ENCODE results near the gene PLOD2.

Gene PLOD2

GRCh38 chr3:146165877-146166276 is 4.9 kb upstream of the PLOD2 start:
- no peak for DNase-seq

DNA sequence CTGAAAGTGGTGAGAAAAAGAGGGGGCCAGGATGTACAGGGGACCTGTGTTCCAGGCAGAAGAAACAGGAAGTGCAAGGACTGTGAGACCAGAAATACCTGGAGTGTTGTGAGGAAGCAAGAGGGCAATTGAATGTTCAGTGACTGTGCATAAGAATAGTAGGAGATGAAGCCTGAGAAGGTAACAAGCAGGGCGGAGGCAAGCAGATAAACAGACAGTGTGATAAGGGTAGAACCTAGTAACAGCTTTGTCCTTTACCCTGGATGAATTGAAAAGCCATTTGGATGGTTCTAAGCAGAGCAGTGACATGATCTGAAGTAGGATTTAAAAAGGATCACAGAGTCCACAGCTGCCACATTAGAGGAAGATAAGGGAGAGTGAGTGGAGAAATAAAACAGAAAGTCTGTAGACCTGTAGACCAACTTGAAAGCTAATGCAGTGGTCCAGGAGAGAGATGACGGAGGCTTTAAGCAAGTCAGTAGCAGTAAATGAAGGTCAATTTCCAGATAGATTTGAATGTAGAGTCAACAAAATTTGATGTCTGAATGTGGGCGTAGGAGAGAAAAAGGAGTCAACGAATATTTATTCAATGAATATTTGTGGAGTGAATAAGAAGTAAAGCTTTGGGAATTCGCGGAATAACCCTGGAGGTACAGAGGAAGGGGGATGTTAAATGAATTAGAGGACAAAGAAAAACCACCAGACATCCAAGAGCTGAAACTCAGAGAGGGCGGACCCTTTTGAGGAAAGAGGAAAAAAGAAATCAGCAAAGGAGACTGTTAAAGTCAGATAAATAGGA is 4.2 kb upstream of the PLOD2 start:
- DNase-seq, result no peak

- no peak for DNase-seq
Measured at GRCh38 chr3:146164506-146164905, 3.5 kb upstream of the PLOD2 start.

GRCh38 chr3:146164071-146164470 is 3.1 kb upstream of the PLOD2 start:
- DNase-seq, result no peak

DNA sequence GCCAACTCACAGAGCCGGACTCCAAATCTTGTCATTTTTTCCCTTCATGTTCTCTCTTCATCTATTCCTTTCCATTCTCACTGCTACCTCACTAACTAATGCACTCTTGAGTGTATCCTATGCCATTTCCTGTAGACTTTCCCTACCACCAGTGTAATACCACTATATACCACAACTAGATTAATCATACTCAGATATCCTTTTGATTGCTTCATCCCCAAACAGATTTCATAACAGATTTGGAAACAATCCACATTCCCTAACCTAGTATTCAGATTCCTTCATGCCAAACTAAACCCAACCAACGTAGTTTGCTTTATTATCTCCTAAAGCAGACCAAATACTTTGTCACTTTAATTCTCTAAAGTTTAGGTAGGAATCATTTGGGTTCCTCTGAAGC is 2.6 kb upstream of the PLOD2 start:
- DNase-seq, result no peak

GRCh38 chr3:146162561-146162960 is 1.6 kb upstream of the PLOD2 start:
- no peak for DNase-seq

DNA sequence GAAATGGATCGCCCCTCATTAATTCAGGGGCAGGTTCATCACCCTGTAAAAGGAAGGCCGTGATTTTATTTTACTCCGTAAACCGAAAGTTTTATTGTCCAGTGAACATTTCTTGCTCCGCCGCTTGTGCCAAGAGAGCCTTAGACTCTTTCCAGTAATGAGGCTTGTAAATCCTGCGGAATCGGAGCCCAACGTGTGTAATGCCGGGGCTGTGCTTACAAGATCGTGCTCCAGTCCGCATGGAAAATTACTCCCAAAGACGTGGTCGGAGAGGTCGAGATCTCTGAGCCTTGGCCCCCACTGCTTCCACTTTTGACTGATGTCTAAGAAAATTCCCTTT is 649 bp upstream of the PLOD2 start:
- DNase-seq, result no peak

DNA sequence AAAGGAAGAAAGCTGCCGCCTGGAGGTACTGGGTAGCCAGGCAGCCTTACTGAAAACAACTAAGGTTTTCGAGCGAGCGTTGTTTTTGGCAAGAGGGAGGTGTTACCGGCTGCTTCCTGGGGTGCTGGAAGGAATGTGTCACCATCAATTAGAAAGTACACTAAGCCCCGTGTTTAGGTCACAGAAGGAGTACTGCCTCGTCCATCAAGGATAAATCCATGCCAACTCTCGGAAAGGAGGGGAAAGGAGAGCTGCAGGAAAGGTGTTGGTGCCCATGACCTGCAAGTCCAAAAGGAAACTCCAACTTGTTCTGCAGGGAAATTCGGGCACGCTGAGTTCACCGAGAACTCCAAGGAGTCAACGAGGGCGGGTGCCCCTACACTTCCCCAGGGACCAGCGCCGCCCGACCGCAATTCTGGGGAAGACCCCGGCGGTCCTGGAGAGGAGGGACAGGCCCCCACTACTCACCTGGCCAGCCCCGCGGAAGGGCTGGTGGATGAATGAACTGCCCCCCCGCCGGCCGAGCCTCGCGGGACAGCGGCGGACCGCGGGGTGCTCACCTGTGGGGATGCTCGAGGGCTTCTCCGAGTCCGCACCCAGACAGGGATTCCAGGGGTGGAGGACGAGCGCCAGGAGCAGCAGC is 542 bp downstream of the PLOD2 start:
- no peak for DNase-seq

GRCh38 chr3:146159616-146160320 is 1.2 kb downstream of the PLOD2 start:
- DNase-seq, result no peak

- no peak for DNase-seq
Measured at GRCh38 chr3:146159037-146159436, 1.9 kb downstream of the PLOD2 start.

- DNase-seq, result no peak
Measured at GRCh38 chr3:146157325-146158060, 3.5 kb downstream of the PLOD2 start.

- DNase-seq, result no peak
Measured at GRCh38 chr3:146156666-146157314, 4.2 kb downstream of the PLOD2 start.

- DNase-seq, result no peak
Measured at GRCh38 chr3:146156095-146156494, 4.9 kb downstream of the PLOD2 start.

DNA sequence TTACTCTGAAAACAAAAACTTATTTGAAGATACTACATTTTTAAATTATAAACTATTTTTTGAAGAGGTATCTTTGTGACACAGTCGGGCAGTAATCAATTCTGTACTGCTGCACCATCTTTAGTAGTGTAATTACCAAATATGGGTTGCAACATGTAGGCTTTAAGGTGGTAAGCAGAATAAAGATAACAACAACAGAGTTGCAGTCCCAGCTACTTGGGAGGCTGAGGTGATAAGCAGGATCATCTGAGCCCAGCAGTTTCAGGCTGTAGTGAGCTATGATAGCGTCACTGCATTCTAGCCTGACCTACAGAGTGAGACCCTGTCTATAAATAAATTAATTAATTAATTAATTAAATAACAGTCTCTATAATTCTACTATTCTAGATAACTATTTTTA is 6.0 kb downstream of the PLOD2 start:
- no peak for DNase-seq

- no peak for DNase-seq
Measured at GRCh38 chr3:146154316-146154715, 6.7 kb downstream of the PLOD2 start.

GRCh38 chr3:146153429-146153828 is 7.6 kb downstream of the PLOD2 start:
- DNase-seq, result no peak

GRCh38 chr3:146152834-146153233 is 8.2 kb downstream of the PLOD2 start:
- DNase-seq, result no peak

DNA sequence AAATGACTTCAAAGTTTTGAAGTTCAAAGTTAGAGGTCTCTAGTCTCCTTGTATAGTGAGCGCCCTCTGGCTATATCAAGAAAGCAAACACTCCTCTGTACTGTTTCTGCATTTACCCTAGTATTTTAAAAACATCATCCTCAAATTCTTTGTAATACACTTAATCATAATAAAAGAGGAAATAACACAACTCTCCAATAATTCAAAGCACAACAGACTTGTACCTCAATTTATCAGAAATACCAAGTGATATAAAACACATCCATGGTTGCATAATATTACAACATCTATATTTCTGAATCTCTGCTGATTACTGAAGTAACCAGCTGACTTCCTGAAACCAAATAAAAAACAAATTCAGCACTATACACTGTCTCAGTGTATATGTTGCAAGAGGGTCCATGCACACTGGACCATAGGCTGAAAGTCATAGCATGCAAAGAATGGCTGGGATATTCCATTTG is 12.5 kb downstream of the PLOD2 start:
- no peak for DNase-seq

DNA sequence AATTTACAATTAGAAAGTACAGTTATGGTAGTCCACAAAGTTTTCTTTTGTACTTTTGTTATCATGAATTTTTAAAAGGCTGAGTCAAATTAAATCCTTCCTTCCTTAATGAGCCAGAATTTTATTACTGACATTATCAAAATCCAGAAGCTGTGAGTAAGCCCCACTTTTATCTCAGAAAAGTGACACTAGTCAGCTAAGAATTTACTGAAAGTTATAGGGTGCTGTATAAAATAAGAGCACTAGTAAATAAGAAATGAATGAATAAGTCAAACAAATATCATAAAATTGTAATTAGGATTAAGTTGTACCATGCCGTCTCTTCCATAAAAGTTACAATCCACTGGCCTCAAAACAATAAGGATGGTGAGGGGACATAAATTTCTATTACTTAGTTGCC is 15.3 kb downstream of the PLOD2 start:
- no peak for DNase-seq

- DNase-seq, result no peak
Measured at GRCh38 chr3:146142757-146143156, 18.2 kb downstream of the PLOD2 start.

GRCh38 chr3:146139586-146140110 is 21.3 kb downstream of the PLOD2 start:
- no peak for DNase-seq

DNA sequence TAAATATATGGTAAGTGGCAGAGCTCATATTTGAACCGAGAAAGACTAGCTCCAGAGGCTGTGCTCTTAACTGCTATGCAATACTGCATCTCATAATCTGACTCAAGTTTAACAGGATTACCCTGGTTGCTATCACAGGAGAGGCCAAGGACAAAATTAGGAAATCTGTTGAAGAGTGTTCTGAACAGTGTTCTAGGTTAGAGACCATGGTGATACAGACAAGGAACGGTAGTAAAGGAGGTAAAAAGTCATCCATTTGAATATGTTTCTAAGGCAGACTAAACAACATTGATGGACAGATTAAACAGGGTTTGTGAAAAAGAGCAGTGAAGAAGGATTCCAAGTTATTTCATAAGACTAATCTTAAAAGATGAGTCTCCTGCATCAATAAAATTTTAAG is 22.1 kb downstream of the PLOD2 start:
- DNase-seq, result no peak

- no peak for DNase-seq
Measured at GRCh38 chr3:146136647-146137046, 24.3 kb downstream of the PLOD2 start.

Data from stimulated activated CD4-positive, alpha-beta T cell treated with anti-CD3 and anti-CD28 coated beads, Interleukin-12 subunit alpha, Interleukin-12 subunit beta, amount 100 ng/mL, for 4 hours (primary cell).